GM12872 (cell line): ENCODE measurements around the gene PCDHGA9.

Experiments used
- CTCF ChIP-seq: IDR thresholded peaks from 3 replicates; pipeline ENCODE4 v1.5.1; 2011; ENCODE audit warnings: low read depth, mild to moderate bottlenecking, low read length, moderate library complexity; ENCODE audit not compliant: insufficient read depth

Gene PCDHGA9

GRCh38 chr5:141402553-141403243 is at the start of gene PCDHGA9:
TSS of gene PCDHGA9 (plus strand) at chr5:141402778. CDS start at chr5:141402953, 175 bp downstream.
- TF ChIP-seq CTCF, result peak; percentile 52

GRCh38 chr5:141354900-141355469 is 47.6 kb upstream of the PCDHGA9 start, which contains the start of gene PCDHGA4:
TSS of gene PCDHGA4 (plus strand) at chr5:141355021. CDS start at chr5:141355108, 87 bp downstream.
- peak; percentile 48 for TF ChIP-seq CTCF

GRCh38 chr5:141355641-141356040 is 46.9 kb upstream of the PCDHGA9 start:
- TF ChIP-seq CTCF, result no peak

GRCh38 chr5:141356133-141356532 is 46.4 kb upstream of the PCDHGA9 start:
- no peak for TF ChIP-seq CTCF

GRCh38 chr5:141356950-141357349 is 45.6 kb upstream of the PCDHGA9 start:
- TF ChIP-seq CTCF, result no peak

GRCh38 chr5:141359790-141360426 is 42.7 kb upstream of the PCDHGA9 start, which contains the start of gene PCDHGB2:
TSS of gene PCDHGB2 (plus strand) at chr5:141359994. CDS start at chr5:141360136, 142 bp downstream.
- TF ChIP-seq CTCF, result peak; percentile 72

- no peak for TF ChIP-seq CTCF
Observed at GRCh38 chr5:141360685-141361084, 41.9 kb upstream of the PCDHGA9 start.
